ENCODE results near the gene PRSS57. TPM values are rescaled to one million over a fixed set of nuclear protein-coding genes. Genes with fewer than 3 reads are reported as not detected.

Gene PRSS57
- total and polyA plus RNA-seq, 2 of the 13 experiments (the other 11 are each of a cell fraction or from before 2014, with no cell fraction given) = 0.12 TPM; not detected in 1

GRCh38 chr19:677201-677600 lies 18.1 kb downstream of the PRSS57 start (continued):
- TF ChIP-seq KIAA2018 (CRISPR knock-in tag; IDR thresholded peaks at IDR 0.05; ENCODE audit: borderline replicate concordance) = no peak
- no peak for TF ChIP-seq KLF6 (CRISPR knock-in tag; IDR thresholded peaks at IDR 0.05)
- TF ChIP-seq TMF1 (CRISPR knock-in tag; IDR thresholded peaks at IDR 0.05; ENCODE audit: low read depth) = no peak
- TF ChIP-seq RCOR2 (CRISPR knock-in tag; IDR thresholded peaks at IDR 0.05) = no peak
- no peak for TF ChIP-seq ISX (CRISPR knock-in tag; conservative IDR thresholded peaks at IDR 0.05)
- peak; percentile 49 for TF ChIP-seq RARA (CRISPR knock-in tag; IDR thresholded peaks at IDR 0.05)
- no peak for TF ChIP-seq RARG (CRISPR knock-in tag; IDR thresholded peaks at IDR 0.05; ENCODE audit: low read depth)
- TF ChIP-seq MYC (CRISPR knock-in tag; IDR thresholded peaks at IDR 0.05; ENCODE audit: borderline replicate concordance) = 0 out of 2 replicates have a peak, but pooled peaks have one; percentile 2
- TF ChIP-seq NFATC3 (CRISPR knock-in tag; IDR thresholded peaks at IDR 0.05) = no peak
- TF ChIP-seq ZMYM4 (CRISPR knock-in tag; IDR thresholded peaks at IDR 0.05) = 0 out of 2 replicates have a peak, but pooled peaks have one; percentile 7
- TF ChIP-seq FOSL2 (CRISPR knock-in tag; IDR thresholded peaks at IDR 0.05) = peak; percentile 55
- TF ChIP-seq TRIM24 (CRISPR knock-in tag; IDR thresholded peaks at IDR 0.05) = no peak
- TF ChIP-seq IRF2 (CRISPR knock-in tag; IDR thresholded peaks at IDR 0.05) = no peak
- TF ChIP-seq ZFP82 (CRISPR knock-in tag; IDR thresholded peaks at IDR 0.05; ENCODE audit: borderline replicate concordance) = no peak
- no peak for TF ChIP-seq KAT2B (IDR thresholded peaks at IDR 0.05; ENCODE audit: borderline replicate concordance, low read depth, low read length)
- no peak for TF ChIP-seq TGIF2 (CRISPR knock-in tag; IDR thresholded peaks at IDR 0.05)
- 0 out of 2 replicates have a peak, but pooled peaks have one; percentile 27 for TF ChIP-seq ZNF724P (CRISPR knock-in tag; IDR thresholded peaks at IDR 0.05; ENCODE audit: borderline replicate concordance)
- no peak for TF ChIP-seq SIX4 (CRISPR knock-in tag; IDR thresholded peaks at IDR 0.05)
- no peak for TF ChIP-seq ZNF460 (CRISPR knock-in tag; IDR thresholded peaks at IDR 0.05; ENCODE audit: borderline replicate concordance)
- no peak for TF ChIP-seq LRRFIP1 (CRISPR knock-in tag; conservative IDR thresholded peaks at IDR 0.05)
- no peak for TF ChIP-seq ZNF780A (CRISPR knock-in tag; IDR thresholded peaks at IDR 0.05)
- no peak for TF ChIP-seq ASH2L (IDR thresholded peaks at IDR 0.05; ENCODE audit: insufficient read length, low read depth, low read length)
- no peak for TF ChIP-seq SMAD1 (CRISPR knock-in tag; IDR thresholded peaks at IDR 0.05; ENCODE audit: borderline replicate concordance, low read depth)

Measured in HepG2 (cell line).